OCI-LY3 (cell line): ENCODE data around the gene SECISBP2.
A peak's percentile ranks its signal among the peaks of the same experiment; 100 is the strongest.

Experiments
- H2AFZ ChIP-seq: fragments of 200-600, 300-600 bp; shearing (Covaris generic); 2 replicates; pipeline ENCODE4 v1.6.0; 2014; ENCODE audit warnings: antibody characterized with exemption, low read depth, low read length
- H3K27ac ChIP-seq: fragments of 200-600, 300-600 bp; sonication (generic); 2 replicates; pipeline ENCODE4 v1.5.1; 2014; ENCODE audit warnings: mild to moderate bottlenecking, low read length, moderate library complexity, mixed read lengths
- H3K27me3 ChIP-seq: fragments of 200-600, 300-600 bp; sonication (generic); 2 replicates; pipeline ENCODE4 v1.6.1; 2014; ENCODE audit warnings: low read depth, low read length, mixed read lengths
- H3K36me3 ChIP-seq: fragments of 200-600, 300-600 bp; sonication (generic); replicated peaks from 2 replicates; pipeline ENCODE3; 2014; ENCODE audit warnings: low read depth, low read length, mixed read lengths
- H3K4me1 ChIP-seq: fragments of 300-600, 200-600 bp; sonication (generic); 2 replicates; pipeline ENCODE4 v1.6.1; 2014; ENCODE audit warnings: low read length, mixed read lengths
- H3K4me2 ChIP-seq: fragments of 200-600, 300-600 bp; sonication (generic); 2 replicates; pipeline ENCODE4 v1.6.1; 2014; ENCODE audit warnings: low read length, mixed read lengths
- H3K4me3 ChIP-seq: fragments of 300-600, 200-600 bp; sonication (generic); 2 replicates; pipeline ENCODE4 v1.5.1; 2014; ENCODE audit warnings: antibody characterized with exemption, mild to moderate bottlenecking, low read length, moderate library complexity
- H3K79me2 ChIP-seq: fragments of 300-600, 200-600 bp; shearing (Covaris generic); 2 replicates; pipeline ENCODE4 v1.6.1; 2014; ENCODE audit warnings: mild to moderate bottlenecking, low read length, mixed read lengths
- H3K9ac ChIP-seq: fragments of 300-600, 200-600 bp; shearing (Covaris generic); 2 replicates; pipeline ENCODE4 v1.6.0; 2014; ENCODE audit warnings: mild to moderate bottlenecking, low read length, moderate library complexity
- H3K9me3 ChIP-seq: fragments of 200-600, 300-600 bp; shearing (Covaris generic); 2 replicates; pipeline ENCODE4 v1.6.1; 2014; ENCODE audit warnings: low read length, mixed read lengths; ENCODE audit not compliant: insufficient read depth
- H4K20me1 ChIP-seq: fragments of 200-600, 300-600 bp; sonication (generic); 2 replicates; pipeline ENCODE4 v1.6.1; 2016; ENCODE audit warnings: low read length, mixed read lengths; ENCODE audit not compliant: insufficient read depth
- EZH2phosphoT487 ChIP-seq: fragments of 200-600 bp; shearing (Covaris generic); IDR thresholded peaks from 2 replicates; pipeline ENCODE4 v1.6.1; 2018; ENCODE audit warnings: antibody characterized with exemption, mixed run types, low read depth
- TF ChIP-seq, protein P1 (sequence below): fragments of 200-600, 300-600 bp; sonication (generic); IDR thresholded peaks from 2 replicates; pipeline ENCODE4 v1.5.1; 2014; ENCODE audit warnings: antibody characterized with exemption, low read length, low read depth

Gene SECISBP2

DNA sequence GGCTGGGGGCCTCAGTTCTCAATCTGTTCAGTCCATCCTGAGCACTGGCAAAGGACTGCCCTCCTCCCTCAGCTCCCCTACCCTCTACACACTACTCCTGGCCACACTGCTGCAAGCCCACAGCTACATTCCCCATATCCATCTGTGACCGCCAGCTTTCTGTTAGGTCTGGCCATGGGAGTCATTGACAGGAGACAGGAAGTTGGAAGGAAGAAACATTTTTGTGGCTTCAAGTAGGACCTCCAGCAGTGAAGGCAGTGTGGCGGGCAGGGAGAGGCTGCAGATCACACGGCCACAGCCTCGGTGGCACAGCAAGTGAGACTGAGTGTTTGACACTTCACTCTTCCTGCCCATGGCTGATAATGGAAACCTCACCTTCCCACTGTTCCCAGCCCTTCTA is 55.9 kb downstream of the SECISBP2 start:
- Histone ChIP-seq H3K4me2 (no peak overlapping the region), H4K20me1 (no peaks in the 10 kb centered on the region), H3K9me3 (no peaks in the 10 kb centered on the region), H2AFZ (no peak overlapping the region), H3K9ac (no peak overlapping the region), H3K36me3 (no peaks in the 10 kb centered on the region), H3K27ac (no peak overlapping the region), H3K4me3 (no peak overlapping the region), H3K27me3 (no peaks in the 10 kb centered on the region), H3K79me2 (no peaks in the 10 kb centered on the region), H3K4me1 (peaks cover 6% of the 10 kb centered on the region)
- TF ChIP-seq, protein P1, sequence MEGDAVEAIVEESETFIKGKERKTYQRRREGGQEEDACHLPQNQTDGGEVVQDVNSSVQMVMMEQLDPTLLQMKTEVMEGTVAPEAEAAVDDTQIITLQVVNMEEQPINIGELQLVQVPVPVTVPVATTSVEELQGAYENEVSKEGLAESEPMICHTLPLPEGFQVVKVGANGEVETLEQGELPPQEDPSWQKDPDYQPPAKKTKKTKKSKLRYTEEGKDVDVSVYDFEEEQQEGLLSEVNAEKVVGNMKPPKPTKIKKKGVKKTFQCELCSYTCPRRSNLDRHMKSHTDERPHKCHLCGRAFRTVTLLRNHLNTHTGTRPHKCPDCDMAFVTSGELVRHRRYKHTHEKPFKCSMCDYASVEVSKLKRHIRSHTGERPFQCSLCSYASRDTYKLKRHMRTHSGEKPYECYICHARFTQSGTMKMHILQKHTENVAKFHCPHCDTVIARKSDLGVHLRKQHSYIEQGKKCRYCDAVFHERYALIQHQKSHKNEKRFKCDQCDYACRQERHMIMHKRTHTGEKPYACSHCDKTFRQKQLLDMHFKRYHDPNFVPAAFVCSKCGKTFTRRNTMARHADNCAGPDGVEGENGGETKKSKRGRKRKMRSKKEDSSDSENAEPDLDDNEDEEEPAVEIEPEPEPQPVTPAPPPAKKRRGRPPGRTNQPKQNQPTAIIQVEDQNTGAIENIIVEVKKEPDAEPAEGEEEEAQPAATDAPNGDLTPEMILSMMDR, result no peak
- TF ChIP-seq EZH2phosphoT487, result no peak

DNA sequence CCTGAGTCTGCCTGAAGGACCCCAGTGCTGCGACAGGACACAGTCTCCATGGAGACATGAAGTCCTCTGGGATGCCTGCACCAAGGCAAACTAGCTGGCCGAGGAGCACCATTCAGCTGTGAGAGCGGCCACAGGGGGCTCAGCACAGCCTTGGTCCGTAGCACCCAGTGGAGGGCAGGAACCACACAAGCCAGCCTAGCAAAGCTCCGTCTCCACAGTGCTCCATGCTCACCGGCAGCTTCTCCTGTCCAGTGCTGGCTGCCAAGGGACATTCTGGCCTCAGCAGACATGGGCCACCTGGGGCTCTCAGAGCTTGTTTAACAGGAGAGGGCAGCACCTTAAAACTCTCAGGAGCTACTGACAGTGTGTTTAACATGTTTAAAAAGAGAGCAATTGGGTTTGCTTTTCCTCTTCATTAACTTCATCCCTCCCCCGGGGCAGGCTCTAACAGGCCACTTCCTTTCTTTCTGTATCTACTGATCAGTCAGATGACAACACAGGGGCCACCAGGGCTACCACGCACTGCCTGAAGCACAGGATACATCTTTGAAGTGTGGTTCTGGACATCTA is 57.0 kb downstream of the SECISBP2 start:
- Histone ChIP-seq H3K27ac (no peak overlapping the region), H3K79me2 (no peaks in the 10 kb centered on the region), H3K9ac (no peak overlapping the region), H3K4me3 (no peak overlapping the region), H3K36me3 (no peaks in the 10 kb centered on the region), H3K4me1 (peaks cover 6% of the 10 kb centered on the region), H4K20me1 (no peaks in the 10 kb centered on the region), H3K4me2 (no peak overlapping the region), H3K27me3 (no peaks in the 10 kb centered on the region), H3K9me3 (no peaks in the 10 kb centered on the region), H2AFZ (no peak overlapping the region)
- no peak for TF ChIP-seq EZH2phosphoT487
- TF ChIP-seq, protein P1, result peak; percentile 24; the same call in 1 of the 2 replicates

DNA sequence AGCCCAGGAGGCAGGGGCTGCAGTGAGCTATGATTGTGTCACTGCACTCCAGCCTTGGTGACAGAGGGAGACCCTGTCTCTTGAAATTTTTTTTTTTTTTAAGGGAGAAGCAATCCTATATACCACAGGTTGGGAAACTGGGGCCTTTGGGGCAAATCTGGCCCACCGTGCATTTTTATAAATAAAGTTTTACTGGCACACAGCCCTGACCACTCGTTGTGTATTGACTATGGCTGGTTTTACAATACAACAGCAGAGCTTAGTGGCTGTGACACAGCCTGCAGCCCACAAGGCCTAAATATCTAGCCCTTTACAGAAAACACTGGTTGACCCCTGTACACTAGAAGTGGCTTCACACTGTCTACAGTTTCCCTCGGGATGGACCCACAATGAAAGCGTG is 58.0 kb downstream of the SECISBP2 start:
- H2AFZ ChIP-seq, result no peak overlapping the region
- H3K9me3 ChIP-seq, result no peaks in the 10 kb centered on the region
- H3K4me1 ChIP-seq, result peaks cover 6% of the 10 kb centered on the region
- no peak overlapping the region for H3K4me3 ChIP-seq
- no peaks in the 10 kb centered on the region for H3K79me2 ChIP-seq
- no peak overlapping the region for H3K9ac ChIP-seq
- H3K4me2 ChIP-seq, result no peak overlapping the region
- H3K27ac ChIP-seq, result no peak overlapping the region
- H3K27me3 ChIP-seq, result no peaks in the 10 kb centered on the region
- H3K36me3 ChIP-seq, result no peaks in the 10 kb centered on the region
- no peak for TF ChIP-seq EZH2phosphoT487
- TF ChIP-seq, protein P1, result no peak
- H4K20me1 ChIP-seq, result no peaks in the 10 kb centered on the region

DNA sequence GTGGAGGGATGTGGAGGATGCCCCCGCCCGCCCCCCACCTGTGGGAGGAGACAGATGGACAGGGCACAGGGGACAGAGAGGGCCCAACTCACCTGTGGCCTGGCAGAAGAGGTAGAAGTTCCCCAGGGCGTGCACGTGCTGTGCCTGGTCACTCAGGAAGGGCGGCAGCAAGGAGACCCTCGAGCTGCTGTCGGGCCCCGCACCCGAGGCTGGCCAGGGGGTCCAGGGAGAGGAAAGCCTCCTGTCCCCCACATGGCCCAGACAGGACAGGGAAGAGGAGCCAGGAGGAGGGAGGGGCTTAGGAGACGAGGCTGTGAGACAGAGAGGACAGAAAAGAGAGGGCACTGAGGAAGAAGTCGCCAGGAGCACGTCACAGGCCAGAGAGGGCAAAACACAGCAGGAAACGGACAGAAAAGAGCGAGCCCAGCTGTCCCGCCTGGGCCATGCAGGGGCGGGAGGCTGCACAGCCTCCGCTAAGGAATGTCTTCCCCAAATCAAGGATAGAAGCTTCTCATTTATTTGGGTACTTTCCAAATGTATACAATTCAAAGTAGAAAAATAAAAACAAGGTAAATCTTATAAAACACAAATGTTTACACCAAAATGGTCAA is 58.5 kb downstream of the SECISBP2 start:
- Histone ChIP-seq H3K4me2 (no peak overlapping the region), H3K9me3 (no peaks in the 10 kb centered on the region), H4K20me1 (no peaks in the 10 kb centered on the region), H3K9ac (no peak overlapping the region), H2AFZ (no peak overlapping the region), H3K36me3 (no peaks in the 10 kb centered on the region), H3K4me1 (peaks cover 6% of the 10 kb centered on the region), H3K27ac (no peak overlapping the region), H3K79me2 (no peaks in the 10 kb centered on the region), H3K4me3 (no peak overlapping the region), H3K27me3 (no peaks in the 10 kb centered on the region)
- TF ChIP-seq EZH2phosphoT487, result no peak
- TF ChIP-seq, protein P1, result no peak
